Natural killer cell (primary cell): ENCODE data around the gene CMPK1. TPM values are rescaled to one million over a fixed set of nuclear protein-coding genes. Genes with fewer than 3 reads are reported as not detected.
A peak's percentile ranks its signal among the peaks of the same experiment; 100 is the strongest.
"Not testable (repeated sequence)": the region's sequence is repeated elsewhere in the genome, so short reads cannot be mapped to it uniquely, and the experiment has no call there.

ENCODE experiments used
- ATAC-seq, 3 donors: fragments of 150-1000 bp in 2 of 3; fragments of 200-7000 bp in 1 of 3; cut with Tn5 transposase; 1 replicate in 1 of 3; 2 replicates in 2 of 3; pipeline ENCODE4 v1.10.0; 2021; ENCODE audit warnings: mild to moderate bottlenecking in 2 of 3, moderate library complexity in 2 of 3
- DNase-seq, 2 donors: peaks; one replicate each; pipeline versions ENCODE4 v3.0.0 to v3.0.0-alpha.2; 2013 to 2021; ENCODE audit warnings: mixed read lengths in 1 of 2
- H3K27ac ChIP-seq: one replicate; pipeline ENCODE4 v1.5.1; 2013; ENCODE audit warnings: mild to moderate bottlenecking, low read length
- H3K27me3 ChIP-seq: one replicate; pipeline ENCODE4 v1.6.1; 2013; ENCODE audit warnings: low read length; ENCODE audit not compliant: control insufficient read depth, insufficient read depth
- H3K36me3 ChIP-seq: one replicate; pipeline ENCODE4 v1.6.1; 2013; ENCODE audit warnings: low read length; ENCODE audit not compliant: control insufficient read depth, insufficient read depth
- H3K4me1 ChIP-seq: one replicate; pipeline ENCODE4 v1.6.1; 2013; ENCODE audit warnings: low read length; ENCODE audit not compliant: control insufficient read depth, insufficient read depth
- H3K4me3 ChIP-seq: one replicate; pipeline ENCODE4 v1.5.1; 2013; ENCODE audit warnings: low read length
- H3K9me3 ChIP-seq: one replicate; pipeline ENCODE4 v1.6.1; 2013; ENCODE audit warnings: low read length; ENCODE audit not compliant: control insufficient read depth, insufficient read depth
- H3K27ac Mint-ChIP-seq, 2 donors: one replicate each; pipeline ENCODE4 v1.8.0; 2022; ENCODE audit warnings: mild to moderate bottlenecking in 2 of 2, mixed read lengths in 2 of 2, moderate library complexity in 1 of 2
- H3K27me3 Mint-ChIP-seq, 2 donors: one replicate each; pipeline ENCODE4 v1.8.0; 2022; ENCODE audit warnings: low read depth in 2 of 2, mixed read lengths in 2 of 2
- H3K36me3 Mint-ChIP-seq: one replicate; pipeline ENCODE4 v1.8.0; 2022; ENCODE audit warnings: mixed read lengths
- H3K4me1 Mint-ChIP-seq, 2 donors: one replicate each; pipeline ENCODE4 v1.8.0; 2022; ENCODE audit warnings: mixed read lengths in 2 of 2
- H3K4me3 Mint-ChIP-seq: one replicate; pipeline ENCODE4 v1.8.0; 2022; ENCODE audit warnings: mild to moderate bottlenecking, moderate library complexity, mixed read lengths
- H3K9me3 Mint-ChIP-seq, 2 donors: one replicate each; pipeline ENCODE4 v1.8.0; 2022; ENCODE audit warnings: mixed read lengths in 2 of 2
- CTCF ChIP-seq: fragments of 200-600 bp; IDR thresholded peaks from one replicate; pipeline ENCODE4 v1.8.0; 2022; ENCODE audit warnings: antibody characterized with exemption
- WGBS: methylation state at CpG from one replicate; pipeline ENCODE4 v1.1.7; 2013; ENCODE audit warnings: missing lambda C conversion rate; ENCODE audit not compliant: insufficient coverage; 5-methylcytosine and 5-hydroxymethylcytosine counted together
- intact Hi-C: fragments of 100-400 bp; cut with micrococcal nuclease; formaldehyde crosslinking; loops from one replicate; pipeline ENCODE4 v1.14.2; 2022
- total RNA-seq, 4 donors: library from RNA; stranded (reverse); fragments of 120-200 nt in 1 of 4; gene quantifications; one replicate each; pipeline versions ENCODE4 v1.2.3 to v1.2.4, GENCODE V29; 2013 to 2022

Gene CMPK1
- total RNA-seq, 3 donors from 2014 or later (not counting 1 experiment from before 2014, with no cell fraction given) = 70.6 to 76.1 (median 74.1) TPM

- intact Hi-C loops = loop anchor here (1.0 kb wide), 1 partner anchor 20 kb away; no protein-coding TSS in a partner anchor
- Mint-ChIP-seq H3K27ac (peak within 1 kb of the TSS; percentile 94 to 99), H3K9me3 (no peaks in the 10 kb centered on the region), H3K4me3 (peak within 1 kb of the TSS; percentile 100), H3K36me3 (no peaks in the 10 kb centered on the region), H3K27me3 (no peaks in the 10 kb centered on the region), H3K4me1 (peaks cover 13 to 16% of the 10 kb centered on the region in 2 donors)
- peak; percentile 98 to 99 (median 98) for ATAC-seq
- Histone ChIP-seq H3K27me3 (no peaks in the 10 kb centered on the region), H3K4me1 (peaks cover 10% of the 10 kb centered on the region), H3K4me3 (peak within 1 kb of the TSS; percentile 93), H3K36me3 (no peaks in the 10 kb centered on the region), H3K27ac (peak within 1 kb of the TSS; percentile 93), H3K9me3 (no peaks in the 10 kb centered on the region)
- no peak for TF ChIP-seq CTCF
- WGBS = 0% methylated on average over 54 of the region's 54 CpGs
- DNase-seq = peak; percentile 92 to 98
Observed at GRCh38 chr1:47313915-47314664, 19.5 kb upstream of the CMPK1 start, which contains the start of gene STIL. Gene STIL (minus strand): TSS chr1:47314147. CDS start chr1:47310319, 3,828 bp downstream.

DNA sequence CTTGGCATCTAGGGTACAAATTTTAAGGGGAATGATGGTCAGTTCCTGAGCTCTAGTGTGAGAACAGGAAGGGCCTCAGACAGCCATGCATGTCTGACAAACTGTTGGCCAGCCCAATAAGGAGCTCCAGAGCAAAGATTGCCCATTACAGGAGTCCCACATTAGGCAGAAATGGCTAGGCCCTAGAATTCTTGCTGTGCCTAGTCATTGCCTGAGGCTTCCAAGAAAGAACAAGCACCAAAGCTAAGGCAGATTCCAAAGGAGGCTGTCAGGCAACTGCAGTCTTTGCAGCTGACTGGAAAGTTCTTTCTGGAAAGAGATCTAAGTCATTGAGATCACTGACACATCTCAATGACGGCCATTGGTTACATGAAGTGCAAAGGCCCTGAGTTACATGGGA, 15.7 kb upstream of the CMPK1 start:
- Mint-ChIP-seq H3K27ac (no peak overlapping the region), H3K36me3 (no peaks in the 10 kb centered on the region), H3K4me1 (peaks cover 13 to 16% of the 10 kb centered on the region in 2 donors), H3K9me3 (no peaks in the 10 kb centered on the region), H3K27me3 (no peaks in the 10 kb centered on the region), H3K4me3 (no peak overlapping the region)
- H3K4me1 ChIP-seq = peaks cover 10% of the 10 kb centered on the region
- H3K27ac ChIP-seq = no peak overlapping the region
- DNase-seq = no peak
- 88% methylated on average over 1 of the region's 1 CpG for WGBS
- ATAC-seq = no peak
- no peaks in the 10 kb centered on the region for H3K27me3 ChIP-seq
- intact Hi-C loops = no loop called here
- no peak for TF ChIP-seq CTCF
- no peaks in the 10 kb centered on the region for H3K9me3 ChIP-seq
- no peak overlapping the region for H3K4me3 ChIP-seq
- H3K36me3 ChIP-seq = no peaks in the 10 kb centered on the region

DNA sequence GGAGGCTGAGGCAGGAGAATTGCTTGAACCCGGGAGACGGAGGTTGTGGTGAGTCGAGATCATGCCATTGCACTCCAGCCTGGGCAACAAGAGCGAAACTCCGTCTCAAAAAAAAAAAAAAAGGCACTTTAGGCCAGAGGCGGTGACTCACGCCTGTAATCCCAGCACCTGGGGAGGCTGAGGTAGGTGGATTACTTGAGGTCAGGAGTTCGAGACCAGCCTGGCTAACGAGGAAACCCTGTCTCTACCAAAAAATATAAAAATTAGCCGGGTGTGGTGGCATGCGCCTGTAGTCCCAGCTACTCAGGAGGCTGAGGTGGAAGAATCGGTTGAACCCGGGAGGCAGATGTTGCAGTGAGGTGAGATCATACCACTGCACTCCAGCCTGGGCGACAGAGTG, 13.6 kb upstream of the CMPK1 start:
- H3K4me1 Mint-ChIP-seq, H3K27me3 ChIP-seq, H3K9me3 ChIP-seq, DNase-seq, H3K4me3 ChIP-seq, H3K9me3 Mint-ChIP-seq, ATAC-seq, H3K27ac ChIP-seq, H3K27me3 Mint-ChIP-seq, H3K36me3 ChIP-seq, H3K4me3 Mint-ChIP-seq, H3K4me1 ChIP-seq, intact Hi-C loops, H3K36me3 Mint-ChIP-seq, H3K27ac Mint-ChIP-seq: not testable (repeated sequence)
- 97% methylated on average over 14 of the region's 14 CpGs for WGBS

GRCh38 chr1:47323599-47324031, 10.0 kb upstream of the CMPK1 start:
- H3K36me3 Mint-ChIP-seq = no peaks in the 10 kb centered on the region
- H3K27ac Mint-ChIP-seq = no peak overlapping the region
- no peaks in the 10 kb centered on the region for H3K27me3 Mint-ChIP-seq
- no peaks in the 10 kb centered on the region for H3K9me3 Mint-ChIP-seq
- Histone ChIP-seq H3K9me3 (no peaks in the 10 kb centered on the region), H3K4me1 (no peaks in the 10 kb centered on the region), H3K36me3 (no peaks in the 10 kb centered on the region), H3K27me3 (no peaks in the 10 kb centered on the region), H3K27ac (no peak overlapping the region), H3K4me3 (no peak overlapping the region)
- no peak for TF ChIP-seq CTCF
- WGBS = 50% methylated on average over 1 of the region's 1 CpG
- no peaks in the 10 kb centered on the region for H3K4me1 Mint-ChIP-seq
- H3K4me3 Mint-ChIP-seq = no peak overlapping the region
- no peak for ATAC-seq
- intact Hi-C loops = no loop called here
- DNase-seq = no peak
